NCI-H2029 (cell line): ENCODE measurements around the gene AQP1.
A peak's percentile ranks its signal among the peaks of the same experiment; 100 is the strongest.

Experiments used
- DNase-seq: peaks from one replicate; lab custom pipeline; 2025; lab: John Stamatoyannopoulos, UW

Gene AQP1

GRCh38 chr7:30936650-30937245 lies 25.1 kb downstream of the AQP1 start:
- no peak for DNase-seq

GRCh38 chr7:30937416-30937815 lies 25.8 kb downstream of the AQP1 start:
- no peak for DNase-seq

- peak; percentile 57 for DNase-seq
Observed at GRCh38 chr7:30938435-30939316, 27.0 kb downstream of the AQP1 start.

GRCh38 chr7:30941582-30942323 lies 30.1 kb downstream of the AQP1 start:
- DNase-seq: no peak

- no peak for DNase-seq
Observed at GRCh38 chr7:30950197-30950596, 38.5 kb downstream of the AQP1 start.

- DNase-seq: no peak
Observed at GRCh38 chr7:30954914-30955313, 43.3 kb downstream of the AQP1 start.

GRCh38 chr7:30956704-30957103 lies 45.1 kb downstream of the AQP1 start:
- no peak for DNase-seq

- DNase-seq: no peak
Observed at GRCh38 chr7:30963842-30964241, 52.2 kb downstream of the AQP1 start, which contains the start of gene GHRHR. Gene GHRHR, plus strand, starts transcription at chr7:30963953. Its CDS starts 116 bp downstream, at chr7:30964069.

GRCh38 chr7:30965372-30965771 lies 53.7 kb downstream of the AQP1 start:
- DNase-seq: no peak

GRCh38 chr7:30965883-30966282 lies 54.2 kb downstream of the AQP1 start:
- DNase-seq: no peak

GRCh38 chr7:30968294-30968693 lies 56.6 kb downstream of the AQP1 start:
- DNase-seq: no peak

GRCh38 chr7:30968747-30969603 lies 57.3 kb downstream of the AQP1 start:
- DNase-seq: no peak

- DNase-seq: no peak
Observed at GRCh38 chr7:30969604-30969970, 57.9 kb downstream of the AQP1 start.

GRCh38 chr7:30970074-30970473 lies 58.4 kb downstream of the AQP1 start:
- DNase-seq: no peak

GRCh38 chr7:30970594-30971094 lies 59.0 kb downstream of the AQP1 start:
- DNase-seq: no peak

- DNase-seq: no peak
Observed at GRCh38 chr7:30971440-30971839, 59.8 kb downstream of the AQP1 start.

GRCh38 chr7:30971840-30972563 lies 60.3 kb downstream of the AQP1 start:
- no peak for DNase-seq

GRCh38 chr7:30973292-30973691 lies 61.6 kb downstream of the AQP1 start:
- DNase-seq: no peak

- no peak for DNase-seq
Observed at GRCh38 chr7:30973791-30974604, 62.3 kb downstream of the AQP1 start.

- DNase-seq: no peak
Observed at GRCh38 chr7:30974605-30975255, 63.1 kb downstream of the AQP1 start.
